ENCODE measurements around the gene SPON2. TPM values are rescaled to one million over a fixed set of nuclear protein-coding genes. Genes with fewer than 3 reads are reported as not detected.

The SPON2 gene
- total RNA-seq, 1 experiment from 2014 or later = 2.3 TPM

- no peaks in the 10 kb centered on the region for H3K27me3 ChIP-seq (ENCODE audit: insufficient read depth, low read length)
- H3K4me1 Mint-ChIP-seq = no peaks in the 10 kb centered on the region
- no peak overlapping the region for H3K23ac ChIP-seq (ENCODE audit: insufficient read length, low read depth, low read length)
- H3K9me3 Mint-ChIP-seq = no peaks in the 10 kb centered on the region
- H2BK120ac ChIP-seq (ENCODE audit: low read depth, low read length, poor library complexity, severe bottlenecking) = no peak overlapping the region
- no peak overlapping the region for H3K27ac ChIP-seq (ENCODE audit: insufficient read length, low read depth, low read length)
- no peak overlapping the region for H3K18ac ChIP-seq (ENCODE audit: insufficient read length, low read depth, low read length)
- H4K8ac ChIP-seq (replicated peaks; ENCODE audit: insufficient read length, low read depth, low read length) = no peak overlapping the region
- no peak for DNase-seq
- H3K4me2 ChIP-seq (ENCODE audit: insufficient read depth, insufficient read length, low read length) = no peak overlapping the region
- no peak overlapping the region for H3K56ac ChIP-seq (ENCODE audit: insufficient read length, low read depth, low read length)
- no peaks in the 10 kb centered on the region for H3K9me3 ChIP-seq (ENCODE audit: control insufficient read depth, low read depth, low read length)
- peaks cover 14% of the 10 kb centered on the region for H3K27me3 Mint-ChIP-seq (ENCODE audit: low read depth)
- H2BK20ac ChIP-seq (ENCODE audit: low read depth, low read length, poor library complexity, severe bottlenecking) = no peak overlapping the region
- H3K9ac ChIP-seq (ENCODE audit: extremely low read depth, insufficient read length, low read length) = no peak overlapping the region
- no peak overlapping the region for H3K4ac ChIP-seq (ENCODE audit: low read depth, low read length)
- H3K23me2 ChIP-seq (ENCODE audit: insufficient read length, low read depth, low read length, poor library complexity, severe bottlenecking) = no peaks in the 10 kb centered on the region
- H3K79me2 ChIP-seq (ENCODE audit: insufficient read depth, low read length) = no peaks in the 10 kb centered on the region
- no peak overlapping the region for H3K27ac Mint-ChIP-seq
- no peak overlapping the region for H2BK12ac ChIP-seq (ENCODE audit: insufficient read length, low read depth, low read length)
- H2AK5ac ChIP-seq (ENCODE audit: insufficient read length, low read length) = no peak overlapping the region
- no peaks in the 10 kb centered on the region for H3K4me1 ChIP-seq (ENCODE audit: insufficient read depth, low read length)
- H2AFZ ChIP-seq (ENCODE audit: low read length) = no peak overlapping the region
- H3T11ph ChIP-seq (ENCODE audit: low read length) = no peak overlapping the region
- peaks cover 4% of the 10 kb centered on the region for H4K20me1 ChIP-seq (ENCODE audit: control insufficient read depth, insufficient read depth, insufficient read length)
- TF ChIP-seq CTCF (conservative IDR thresholded peaks at IDR 0.05) = no peak
- no peak overlapping the region for H4K91ac ChIP-seq (ENCODE audit: insufficient read length, low read depth, low read length)
- H3K14ac ChIP-seq (ENCODE audit: insufficient read depth, low read length) = no peak overlapping the region
- H3K79me1 ChIP-seq (ENCODE audit: insufficient read depth, low read depth, low read length, poor library complexity, severe bottlenecking) = no peaks in the 10 kb centered on the region
- no peak overlapping the region for H3K4me3 Mint-ChIP-seq
- WGBS (ENCODE audit: extremely low coverage, insufficient read length, low lambda C conversion rate) = no CpG with 5 or more reads among the region's 19 CpGs
- H2BK5ac ChIP-seq (ENCODE audit: insufficient read length, low read length) = no peak overlapping the region
- peaks cover 0 to 2% (median 0%) of the 10 kb centered on the region in 3 experiments; a peak in 2 of 7 replicates for H3K36me3 Mint-ChIP-seq (ENCODE audit: insufficient read depth in 1 of 3, low read depth in 3 of 3)
- no peak overlapping the region for H2BK15ac ChIP-seq (ENCODE audit: low read depth, low read length)
- H4K5ac ChIP-seq (ENCODE audit: insufficient read length, low read depth, low read length) = no peak overlapping the region
Observed at GRCh38 chr4:1202526-1203011, 30.2 kb upstream of the SPON2 start.

All from H9 (cell line).